ENCODE results near the gene CFAP97D2. TPM values are rescaled to one million over a fixed set of nuclear protein-coding genes. Genes with fewer than 3 reads are reported as not detected.

CFAP97D2 gene
- polyA plus RNA-seq, 1 donor (not counting 4 experiments of a cell fraction or from before 2014, with no cell fraction given) = not detected

DNA sequence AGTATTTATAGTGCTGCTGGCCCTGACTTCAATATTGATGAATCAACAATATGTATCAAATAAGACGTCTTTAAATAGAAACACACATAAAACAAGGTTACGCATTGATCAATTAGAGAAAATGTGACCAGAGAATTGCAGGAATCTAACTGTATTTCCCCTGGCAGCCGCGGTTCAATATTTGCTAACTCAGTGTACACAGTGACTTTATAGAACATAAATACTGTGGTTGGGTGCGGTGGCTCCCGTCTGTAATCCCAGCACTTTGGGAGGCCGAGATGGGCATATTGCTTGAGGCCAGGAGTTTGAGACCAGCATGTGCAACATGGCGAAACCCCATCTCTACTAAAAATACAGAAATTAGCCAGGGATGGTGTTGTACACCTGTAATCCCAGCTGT lies 79.5 kb downstream of the CFAP97D2 start:
- no peak for FAIRE-seq
- no peak for TF ChIP-seq EZH2 (IDR thresholded peaks at IDR 0.05; ENCODE audit: low read length)
- TF ChIP-seq, protein P1, sequence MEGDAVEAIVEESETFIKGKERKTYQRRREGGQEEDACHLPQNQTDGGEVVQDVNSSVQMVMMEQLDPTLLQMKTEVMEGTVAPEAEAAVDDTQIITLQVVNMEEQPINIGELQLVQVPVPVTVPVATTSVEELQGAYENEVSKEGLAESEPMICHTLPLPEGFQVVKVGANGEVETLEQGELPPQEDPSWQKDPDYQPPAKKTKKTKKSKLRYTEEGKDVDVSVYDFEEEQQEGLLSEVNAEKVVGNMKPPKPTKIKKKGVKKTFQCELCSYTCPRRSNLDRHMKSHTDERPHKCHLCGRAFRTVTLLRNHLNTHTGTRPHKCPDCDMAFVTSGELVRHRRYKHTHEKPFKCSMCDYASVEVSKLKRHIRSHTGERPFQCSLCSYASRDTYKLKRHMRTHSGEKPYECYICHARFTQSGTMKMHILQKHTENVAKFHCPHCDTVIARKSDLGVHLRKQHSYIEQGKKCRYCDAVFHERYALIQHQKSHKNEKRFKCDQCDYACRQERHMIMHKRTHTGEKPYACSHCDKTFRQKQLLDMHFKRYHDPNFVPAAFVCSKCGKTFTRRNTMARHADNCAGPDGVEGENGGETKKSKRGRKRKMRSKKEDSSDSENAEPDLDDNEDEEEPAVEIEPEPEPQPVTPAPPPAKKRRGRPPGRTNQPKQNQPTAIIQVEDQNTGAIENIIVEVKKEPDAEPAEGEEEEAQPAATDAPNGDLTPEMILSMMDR (optimal IDR thresholded peaks at IDR 0.05 in 1 of 3, IDR thresholded peaks at IDR 0.05 in 1 of 3, conservative IDR thresholded peaks at IDR 0.05 in 1 of 3; ENCODE audit: extremely low read depth in 1 of 3, insufficient read depth in 2 of 3, low read length in 3 of 3) = no peak
- Histone ChIP-seq H3K27me3 (ENCODE audit: control insufficient read depth, extremely low read depth, insufficient read depth, low read length) (no peaks in the 10 kb centered on the region), H4K20me1 (ENCODE audit: control insufficient read depth, extremely low read depth, insufficient read depth, low read length) (no peaks in the 10 kb centered on the region), H3K9me3 (ENCODE audit: control insufficient read depth, low read depth, low read length) (no peaks in the 10 kb centered on the region), H3K4me1 (ENCODE audit: control insufficient read depth, extremely low read depth, insufficient read depth, low read length) (no peaks in the 10 kb centered on the region), H3K4me3 (ENCODE audit: control insufficient read depth in 2 of 3, extremely low read depth in 1 of 3, insufficient read depth in 2 of 3, low read depth in 1 of 3, low read length in 3 of 3) (no peak overlapping the region), H3K9ac (ENCODE audit: control insufficient read depth, extremely low read depth, insufficient read depth, low read length) (no peak overlapping the region), H3K79me2 (ENCODE audit: control insufficient read depth, insufficient read depth, low read length) (no peaks in the 10 kb centered on the region), H3K36me3 (ENCODE audit: control insufficient read depth in 2 of 2, extremely low read depth in 1 of 2, insufficient read depth in 2 of 2, low read length in 2 of 2) (peaks cover 27 to 41% of the 10 kb centered on the region in 2 experiments), H3K9me1 (ENCODE audit: control insufficient read depth, extremely low read depth, insufficient read depth, low read length) (no peaks in the 10 kb centered on the region), H3K27ac (ENCODE audit: control insufficient read depth, insufficient read depth, low read length) (no peak overlapping the region), H3K4me2 (ENCODE audit: control insufficient read depth, extremely low read depth, insufficient read depth, low read depth, low read length) (no peak overlapping the region), H2AFZ (ENCODE audit: control insufficient read depth, low read length) (no peak overlapping the region)
- dilution Hi-C loops (cut with MboI; ENCODE audit: extremely low pct_ligation_motif_present, low sequenced_read_pairs) = no loop called here
- DNase-seq (ENCODE audit: low read depth, low spot score) = no peak

DNA sequence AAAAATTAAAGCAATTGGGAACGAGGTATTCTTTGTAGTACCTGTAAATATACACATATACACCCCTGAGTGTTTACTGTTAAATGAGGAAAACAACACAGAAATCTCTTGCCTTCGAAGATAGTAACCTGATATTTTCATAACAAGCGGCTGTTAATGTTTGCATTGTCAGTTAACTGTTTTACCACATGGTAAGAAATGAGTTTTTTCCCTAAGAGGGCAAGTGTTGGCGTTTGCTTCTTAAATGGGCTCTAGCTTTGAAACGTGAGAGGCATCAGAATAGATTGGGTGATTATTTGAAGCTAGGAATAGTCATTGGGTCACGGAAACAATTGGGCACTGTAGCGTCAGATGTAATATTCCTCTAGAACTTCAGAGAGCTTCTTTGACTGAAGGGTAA lies 80.3 kb downstream of the CFAP97D2 start:
- no peaks in the 10 kb centered on the region for H3K79me2 ChIP-seq (ENCODE audit: control insufficient read depth, insufficient read depth, low read length)
- no peaks in the 10 kb centered on the region for H3K9me3 ChIP-seq (ENCODE audit: control insufficient read depth, low read depth, low read length)
- H3K27ac ChIP-seq (ENCODE audit: control insufficient read depth, insufficient read depth, low read length) = no peak overlapping the region
- no peaks in the 10 kb centered on the region for H4K20me1 ChIP-seq (ENCODE audit: control insufficient read depth, extremely low read depth, insufficient read depth, low read length)
- no peak overlapping the region for H2AFZ ChIP-seq (ENCODE audit: control insufficient read depth, low read length)
- no peak for DNase-seq (ENCODE audit: low read depth, low spot score)
- FAIRE-seq = no peak
- H3K9ac ChIP-seq (ENCODE audit: control insufficient read depth, extremely low read depth, insufficient read depth, low read length) = no peak overlapping the region
- dilution Hi-C loops (cut with MboI; ENCODE audit: extremely low pct_ligation_motif_present, low sequenced_read_pairs) = no loop called here
- no peaks in the 10 kb centered on the region for H3K4me1 ChIP-seq (ENCODE audit: control insufficient read depth, extremely low read depth, insufficient read depth, low read length)
- H3K4me2 ChIP-seq (ENCODE audit: control insufficient read depth, extremely low read depth, insufficient read depth, low read depth, low read length) = no peak overlapping the region
- H3K9me1 ChIP-seq (ENCODE audit: control insufficient read depth, extremely low read depth, insufficient read depth, low read length) = no peaks in the 10 kb centered on the region
- no peak overlapping the region for H3K4me3 ChIP-seq (ENCODE audit: control insufficient read depth in 2 of 3, extremely low read depth in 1 of 3, insufficient read depth in 2 of 3, low read depth in 1 of 3, low read length in 3 of 3)
- H3K36me3 ChIP-seq (ENCODE audit: control insufficient read depth in 2 of 2, extremely low read depth in 1 of 2, insufficient read depth in 2 of 2, low read length in 2 of 2) = peaks cover 32 to 43% of the 10 kb centered on the region in 2 experiments
- H3K27me3 ChIP-seq (ENCODE audit: control insufficient read depth, extremely low read depth, insufficient read depth, low read length) = no peaks in the 10 kb centered on the region
- TF ChIP-seq, protein P1 (optimal IDR thresholded peaks at IDR 0.05 in 1 of 3, IDR thresholded peaks at IDR 0.05 in 1 of 3, conservative IDR thresholded peaks at IDR 0.05 in 1 of 3; ENCODE audit: extremely low read depth in 1 of 3, insufficient read depth in 2 of 3, low read length in 3 of 3) = no peak
- TF ChIP-seq EZH2 (IDR thresholded peaks at IDR 0.05; ENCODE audit: low read length) = no peak

All from keratinocyte (primary cell).